ENCODE data around the gene CACNA1G. TPM values are rescaled to one million over a fixed set of nuclear protein-coding genes. Genes with fewer than 3 reads are reported as not detected.

The CACNA1G gene
- total and polyA plus RNA-seq, 9 of the 15 experiments (the other 6 are each of a cell fraction or from before 2014, with no cell fraction given), result 0.01 TPM; not detected in 8

DNA sequence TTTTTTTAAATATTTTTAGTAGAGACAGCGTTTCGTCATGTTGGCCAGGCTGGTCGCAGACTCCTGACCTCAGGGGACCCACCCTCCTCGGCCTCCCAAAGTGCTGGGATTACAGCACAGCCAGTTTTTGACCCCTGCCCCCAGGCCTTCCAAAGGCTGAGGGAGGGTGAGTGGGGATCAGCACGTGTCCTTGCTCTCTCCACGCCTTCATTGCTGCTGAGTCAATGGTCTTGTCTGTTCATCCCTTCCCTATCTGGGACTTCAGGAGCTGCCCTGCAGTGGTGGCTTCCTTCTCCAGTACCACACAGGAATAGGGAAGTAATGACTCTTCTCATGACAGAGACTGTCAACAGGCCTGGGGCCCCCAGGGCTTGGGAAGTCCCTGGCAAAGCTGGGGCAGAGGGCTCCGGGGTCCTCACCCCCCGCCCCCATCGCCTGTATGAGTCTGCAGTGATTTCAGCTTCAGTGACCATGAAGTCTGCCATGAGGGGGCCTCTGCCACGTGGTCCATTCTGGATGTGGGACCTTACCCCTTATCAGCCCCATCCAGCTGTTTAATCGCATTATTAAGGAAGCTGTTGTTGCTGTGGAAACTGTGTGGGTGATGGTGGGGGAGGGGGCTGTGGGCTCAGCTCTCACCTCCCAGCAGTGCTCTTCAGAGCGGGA, 80.3 kb downstream of the CACNA1G start (continued):
- TF ChIP-seq, protein P1, sequence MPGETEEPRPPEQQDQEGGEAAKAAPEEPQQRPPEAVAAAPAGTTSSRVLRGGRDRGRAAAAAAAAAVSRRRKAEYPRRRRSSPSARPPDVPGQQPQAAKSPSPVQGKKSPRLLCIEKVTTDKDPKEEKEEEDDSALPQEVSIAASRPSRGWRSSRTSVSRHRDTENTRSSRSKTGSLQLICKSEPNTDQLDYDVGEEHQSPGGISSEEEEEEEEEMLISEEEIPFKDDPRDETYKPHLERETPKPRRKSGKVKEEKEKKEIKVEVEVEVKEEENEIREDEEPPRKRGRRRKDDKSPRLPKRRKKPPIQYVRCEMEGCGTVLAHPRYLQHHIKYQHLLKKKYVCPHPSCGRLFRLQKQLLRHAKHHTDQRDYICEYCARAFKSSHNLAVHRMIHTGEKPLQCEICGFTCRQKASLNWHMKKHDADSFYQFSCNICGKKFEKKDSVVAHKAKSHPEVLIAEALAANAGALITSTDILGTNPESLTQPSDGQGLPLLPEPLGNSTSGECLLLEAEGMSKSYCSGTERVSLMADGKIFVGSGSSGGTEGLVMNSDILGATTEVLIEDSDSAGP (CRISPR knock-in tag; IDR thresholded peaks at IDR 0.05), result no peak
- no peak for TF ChIP-seq NCOA4 (IDR thresholded peaks at IDR 0.05; ENCODE audit: partially characterized antibody)
- no peak for TF ChIP-seq THAP7 (CRISPR knock-in tag; IDR thresholded peaks at IDR 0.05)
- no peak for TF ChIP-seq DDX20 (tag; IDR thresholded peaks at IDR 0.05; ENCODE audit: low read depth)
- TF ChIP-seq, protein P2, sequence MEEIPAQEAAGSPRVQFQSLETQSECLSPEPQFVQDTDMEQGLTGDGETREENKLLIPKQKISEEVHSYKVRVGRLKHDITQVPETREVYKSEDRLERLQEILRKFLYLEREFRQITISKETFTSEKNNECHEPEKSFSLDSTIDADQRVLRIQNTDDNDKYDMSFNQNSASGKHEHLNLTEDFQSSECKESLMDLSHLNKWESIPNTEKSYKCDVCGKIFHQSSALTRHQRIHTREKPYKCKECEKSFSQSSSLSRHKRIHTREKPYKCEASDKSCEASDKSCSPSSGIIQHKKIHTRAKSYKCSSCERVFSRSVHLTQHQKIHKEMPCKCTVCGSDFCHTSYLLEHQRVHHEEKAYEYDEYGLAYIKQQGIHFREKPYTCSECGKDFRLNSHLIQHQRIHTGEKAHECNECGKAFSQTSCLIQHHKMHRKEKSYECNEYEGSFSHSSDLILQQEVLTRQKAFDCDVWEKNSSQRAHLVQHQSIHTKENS (CRISPR knock-in tag; IDR thresholded peaks at IDR 0.05), result no peak
- no peak for TF ChIP-seq ZNF668 (CRISPR knock-in tag; IDR thresholded peaks at IDR 0.05)
- no peak for TF ChIP-seq FIP1L1 (IDR thresholded peaks at IDR 0.05; ENCODE audit: low read depth, low read length, poor library complexity, severe bottlenecking)
- no peak for TF ChIP-seq THRA (IDR thresholded peaks at IDR 0.05)
- TF ChIP-seq CTBP1 (IDR thresholded peaks at IDR 0.05; ENCODE audit: borderline replicate concordance), result peak; percentile 88
- TF ChIP-seq, protein P3, sequence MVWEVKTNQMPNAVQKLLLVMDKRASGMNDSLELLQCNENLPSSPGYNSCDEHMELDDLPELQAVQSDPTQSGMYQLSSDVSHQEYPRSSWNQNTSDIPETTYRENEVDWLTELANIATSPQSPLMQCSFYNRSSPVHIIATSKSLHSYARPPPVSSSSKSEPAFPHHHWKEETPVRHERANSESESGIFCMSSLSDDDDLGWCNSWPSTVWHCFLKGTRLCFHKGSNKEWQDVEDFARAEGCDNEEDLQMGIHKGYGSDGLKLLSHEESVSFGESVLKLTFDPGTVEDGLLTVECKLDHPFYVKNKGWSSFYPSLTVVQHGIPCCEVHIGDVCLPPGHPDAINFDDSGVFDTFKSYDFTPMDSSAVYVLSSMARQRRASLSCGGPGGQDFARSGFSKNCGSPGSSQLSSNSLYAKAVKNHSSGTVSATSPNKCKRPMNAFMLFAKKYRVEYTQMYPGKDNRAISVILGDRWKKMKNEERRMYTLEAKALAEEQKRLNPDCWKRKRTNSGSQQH (CRISPR knock-in tag; IDR thresholded peaks at IDR 0.05), result no peak
- no peak for TF ChIP-seq ZNF436 (CRISPR knock-in tag; IDR thresholded peaks at IDR 0.05)
- no peak for TF ChIP-seq SMAD2 (IDR thresholded peaks at IDR 0.05; ENCODE audit: low read depth, low read length)
- no peak for TF ChIP-seq TEAD1 (CRISPR knock-in tag; IDR thresholded peaks at IDR 0.05)
- TF ChIP-seq, protein P4, sequence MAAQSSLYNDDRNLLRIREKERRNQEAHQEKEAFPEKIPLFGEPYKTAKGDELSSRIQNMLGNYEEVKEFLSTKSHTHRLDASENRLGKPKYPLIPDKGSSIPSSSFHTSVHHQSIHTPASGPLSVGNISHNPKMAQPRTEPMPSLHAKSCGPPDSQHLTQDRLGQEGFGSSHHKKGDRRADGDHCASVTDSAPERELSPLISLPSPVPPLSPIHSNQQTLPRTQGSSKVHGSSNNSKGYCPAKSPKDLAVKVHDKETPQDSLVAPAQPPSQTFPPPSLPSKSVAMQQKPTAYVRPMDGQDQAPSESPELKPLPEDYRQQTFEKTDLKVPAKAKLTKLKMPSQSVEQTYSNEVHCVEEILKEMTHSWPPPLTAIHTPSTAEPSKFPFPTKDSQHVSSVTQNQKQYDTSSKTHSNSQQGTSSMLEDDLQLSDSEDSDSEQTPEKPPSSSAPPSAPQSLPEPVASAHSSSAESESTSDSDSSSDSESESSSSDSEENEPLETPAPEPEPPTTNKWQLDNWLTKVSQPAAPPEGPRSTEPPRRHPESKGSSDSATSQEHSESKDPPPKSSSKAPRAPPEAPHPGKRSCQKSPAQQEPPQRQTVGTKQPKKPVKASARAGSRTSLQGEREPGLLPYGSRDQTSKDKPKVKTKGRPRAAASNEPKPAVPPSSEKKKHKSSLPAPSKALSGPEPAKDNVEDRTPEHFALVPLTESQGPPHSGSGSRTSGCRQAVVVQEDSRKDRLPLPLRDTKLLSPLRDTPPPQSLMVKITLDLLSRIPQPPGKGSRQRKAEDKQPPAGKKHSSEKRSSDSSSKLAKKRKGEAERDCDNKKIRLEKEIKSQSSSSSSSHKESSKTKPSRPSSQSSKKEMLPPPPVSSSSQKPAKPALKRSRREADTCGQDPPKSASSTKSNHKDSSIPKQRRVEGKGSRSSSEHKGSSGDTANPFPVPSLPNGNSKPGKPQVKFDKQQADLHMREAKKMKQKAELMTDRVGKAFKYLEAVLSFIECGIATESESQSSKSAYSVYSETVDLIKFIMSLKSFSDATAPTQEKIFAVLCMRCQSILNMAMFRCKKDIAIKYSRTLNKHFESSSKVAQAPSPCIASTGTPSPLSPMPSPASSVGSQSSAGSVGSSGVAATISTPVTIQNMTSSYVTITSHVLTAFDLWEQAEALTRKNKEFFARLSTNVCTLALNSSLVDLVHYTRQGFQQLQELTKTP (IDR thresholded peaks at IDR 0.05; ENCODE audit: low read depth in 1 of 2, partially characterized antibody in 2 of 2), result no peak
- no peak for TF ChIP-seq ZFX (CRISPR knock-in tag; IDR thresholded peaks at IDR 0.05)
- no peak for TF ChIP-seq ZNF23 (CRISPR knock-in tag; IDR thresholded peaks at IDR 0.05)
- TF ChIP-seq ZFP1 (CRISPR knock-in tag; IDR thresholded peaks at IDR 0.05), result no peak
- no peak for TF ChIP-seq DPF2 (IDR thresholded peaks at IDR 0.05)
